CD4-positive, alpha-beta T cell treated with Interleukin-10 for 1 hour (primary cell): ENCODE data around the gene PJA2.
"Not testable (repeated sequence)": the region's sequence is repeated elsewhere in the genome, so short reads cannot be mapped to it uniquely, and the experiment has no call there.

Experiments used
- DNase-seq: peaks from one replicate; pipeline ENCODE4 v3.0.0-alpha.2; 2020

The PJA2 gene

GRCh38 chr5:109409844-109410388, at the start of gene PJA2:
Gene PJA2, minus strand, starts transcription at chr5:109409974. Its CDS starts 26,541 bp downstream, at chr5:109383433.
- peak; percentile 97 for DNase-seq

GRCh38 chr5:109455598-109456096, 45.9 kb upstream of the PJA2 start:
- no peak for DNase-seq

DNA sequence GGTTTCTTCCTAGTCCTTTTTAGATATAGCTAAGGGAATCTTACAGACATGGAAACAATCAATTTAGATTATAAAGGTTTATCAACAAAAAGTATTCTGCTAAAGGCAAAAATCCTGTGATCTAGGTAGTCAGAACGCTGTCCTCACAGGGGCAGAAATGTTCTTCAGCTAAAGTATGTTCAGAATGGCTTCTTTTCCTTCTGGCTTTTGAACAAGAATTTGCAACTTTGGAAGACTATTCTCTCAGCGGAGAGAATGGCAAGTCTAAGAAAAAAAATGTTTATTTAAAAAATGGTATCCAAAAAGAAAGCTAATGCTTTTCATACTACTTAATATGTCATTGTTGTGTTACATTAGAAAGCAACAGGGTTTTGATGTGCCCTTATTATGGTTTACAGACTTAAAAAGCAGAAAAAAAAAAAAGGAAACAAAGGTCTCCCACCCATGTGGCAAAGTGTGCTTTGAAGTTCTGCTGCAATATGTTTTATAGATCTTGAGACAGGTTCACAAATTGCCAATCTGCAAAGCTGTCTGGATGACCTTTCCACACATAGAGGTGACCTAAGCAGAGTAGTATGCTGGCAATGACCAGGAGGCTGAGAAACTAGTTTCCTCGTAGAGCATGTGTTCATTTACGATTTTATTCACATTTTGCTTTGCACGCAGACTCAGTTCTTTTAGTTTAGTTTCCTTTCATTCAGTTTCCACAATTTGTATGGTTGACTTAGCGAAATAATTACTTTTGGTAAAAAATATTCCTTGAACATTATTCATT, 45.1 kb upstream of the PJA2 start:
- DNase-seq = no peak

DNA sequence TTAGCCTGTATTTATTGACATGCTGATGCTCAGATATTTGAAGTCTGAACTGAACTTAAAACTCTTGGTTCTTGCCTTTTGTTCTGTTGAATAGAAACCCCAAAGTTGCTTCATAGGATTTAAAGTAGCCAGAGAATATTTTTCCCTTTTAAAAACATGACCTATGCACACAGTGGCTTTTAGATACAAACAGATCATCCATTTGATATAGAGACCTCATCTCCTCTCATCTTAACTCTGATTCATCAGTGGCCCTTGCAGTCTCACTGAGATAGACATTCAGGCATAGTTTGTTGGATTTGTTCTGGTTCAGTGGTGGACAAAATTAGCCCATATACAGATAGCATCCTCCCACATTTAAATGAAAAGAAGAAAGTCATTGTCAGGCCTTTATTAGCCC, 43.5 kb upstream of the PJA2 start:
- DNase-seq = no peak

GRCh38 chr5:109452661-109453060, 42.9 kb upstream of the PJA2 start:
- DNase-seq = no peak

DNA sequence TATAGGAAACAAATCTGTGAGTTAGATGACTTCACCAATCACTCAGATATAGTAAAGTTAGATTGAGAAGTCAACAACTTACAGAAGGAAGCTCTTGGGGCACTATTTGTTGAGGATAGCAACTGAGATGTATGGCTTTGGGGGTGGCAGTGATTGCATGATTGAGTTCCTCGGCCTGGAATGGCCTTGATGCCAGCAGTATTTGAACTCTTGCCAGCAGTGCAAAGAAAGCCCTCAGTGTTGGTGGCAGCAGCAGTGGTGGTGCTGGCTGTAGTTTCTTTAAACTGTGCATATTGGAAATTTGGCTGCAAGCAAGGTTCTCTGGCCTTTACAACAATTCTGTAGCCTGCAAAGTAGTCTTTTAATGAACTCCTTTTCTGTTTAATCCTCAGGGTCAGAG, 41.4 kb upstream of the PJA2 start:
- DNase-seq = no peak

DNA sequence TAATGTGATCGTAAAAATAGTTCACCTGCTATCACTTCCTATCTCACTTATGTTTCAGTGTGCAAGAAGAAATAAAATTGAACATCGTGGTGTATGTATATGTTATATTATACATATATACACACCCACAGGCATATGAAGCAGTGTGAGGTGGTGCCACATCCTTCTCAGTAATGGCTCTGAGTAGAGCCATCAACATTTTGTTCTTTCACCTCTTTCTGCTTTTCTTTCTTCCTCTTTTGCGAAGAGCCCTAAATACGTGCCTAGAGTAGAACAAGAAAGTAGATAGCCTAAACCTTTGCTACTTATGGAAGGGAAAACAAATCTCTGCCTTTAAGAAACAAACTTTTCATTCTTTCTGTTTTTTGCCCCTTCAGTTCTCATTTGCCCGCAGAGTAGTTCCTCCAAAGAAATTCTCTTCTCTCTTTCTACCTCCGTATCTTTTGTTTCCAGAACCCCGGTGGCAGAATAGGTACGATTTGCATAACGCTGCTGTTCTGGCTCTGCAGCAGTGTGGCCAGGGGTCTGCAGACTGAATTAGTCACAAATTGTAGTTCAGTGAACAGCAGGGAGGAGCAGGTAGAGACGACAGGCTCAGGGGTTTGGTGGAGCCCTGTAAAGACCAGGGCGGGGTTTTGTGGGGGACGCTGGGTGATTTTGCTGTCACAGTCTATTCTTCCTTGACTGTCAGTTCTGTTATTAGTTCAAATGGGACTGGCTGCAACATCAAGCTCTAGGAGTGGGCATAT, 40.5 kb upstream of the PJA2 start:
- no peak for DNase-seq

- no peak for DNase-seq
Measured at GRCh38 chr5:109448838-109449237, 39.1 kb upstream of the PJA2 start.

GRCh38 chr5:109439590-109439989, 29.8 kb upstream of the PJA2 start:
- no peak for DNase-seq

GRCh38 chr5:109426075-109426474, 16.3 kb upstream of the PJA2 start:
- DNase-seq = no peak

DNA sequence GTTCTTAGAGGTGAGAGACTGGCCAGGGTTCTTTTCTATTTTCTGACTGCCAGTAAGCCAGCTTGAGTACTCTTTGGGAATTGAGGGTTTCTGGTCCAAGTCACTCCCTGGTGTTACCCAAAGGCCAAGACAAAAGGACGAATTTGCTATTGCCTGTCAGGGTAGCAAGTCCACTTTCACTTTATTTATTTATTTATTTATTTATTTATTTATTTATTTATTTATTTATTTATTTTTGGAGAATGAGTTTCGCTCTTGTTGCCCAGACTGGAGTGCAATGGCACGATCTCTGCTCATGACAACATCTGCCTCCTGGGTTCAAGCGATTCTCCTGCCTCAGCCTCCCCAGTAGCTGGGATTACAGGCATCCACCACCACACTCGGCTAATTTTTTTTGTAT, 15.7 kb upstream of the PJA2 start:
- DNase-seq = not testable (repeated sequence)

- no peak for DNase-seq
Measured at GRCh38 chr5:109421956-109422355, 12.2 kb upstream of the PJA2 start.

DNA sequence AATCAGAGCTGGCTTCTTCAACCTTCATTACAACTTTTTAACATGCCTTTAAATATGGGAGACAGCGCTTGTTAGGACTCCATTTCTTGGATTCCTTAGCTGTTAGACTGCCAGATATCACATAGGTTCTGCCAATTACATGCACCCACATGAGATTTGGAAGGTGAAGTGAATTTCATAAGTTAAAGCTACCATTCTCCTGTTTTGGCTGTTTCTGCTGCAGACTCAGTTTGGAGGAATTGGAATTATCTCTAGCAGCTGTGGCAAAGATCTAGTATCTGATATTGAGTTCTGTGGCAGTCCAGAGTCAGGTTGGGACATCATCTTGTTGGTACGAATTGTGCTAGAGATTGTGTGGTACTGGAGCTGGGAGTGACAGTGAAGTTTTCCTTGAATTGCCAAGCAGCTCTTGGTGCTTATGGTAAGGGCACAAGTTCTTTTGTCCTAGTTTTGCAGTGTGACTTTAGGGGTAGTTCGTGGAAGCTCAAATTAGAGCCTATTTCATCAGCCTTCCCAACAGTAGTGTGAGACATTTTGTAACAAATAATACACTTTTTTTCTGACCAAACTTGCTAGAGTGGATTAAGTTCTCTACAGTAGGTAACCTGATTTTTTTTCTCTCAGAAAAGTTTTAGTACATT, 9.1 kb upstream of the PJA2 start:
- no peak for DNase-seq

DNA sequence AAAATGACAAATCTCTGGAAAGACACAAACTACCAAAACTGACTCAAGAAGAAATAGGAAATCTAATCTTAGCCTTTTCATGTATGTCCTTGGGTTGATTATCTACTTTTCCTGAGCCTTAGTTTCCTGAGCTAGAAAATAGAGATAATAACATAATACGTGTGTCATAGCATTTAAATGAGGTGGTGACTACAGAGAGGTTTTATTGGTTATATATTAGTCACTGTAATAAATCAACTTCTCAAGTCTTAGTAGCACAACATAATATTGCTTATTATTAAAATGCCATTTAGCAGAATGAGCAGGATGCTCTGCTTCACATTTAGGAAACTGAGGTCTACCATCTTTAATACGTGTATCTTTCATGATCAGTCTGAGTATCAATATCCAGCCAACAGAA, 7.1 kb upstream of the PJA2 start:
- no peak for DNase-seq

GRCh38 chr5:109413921-109414461, 4.2 kb upstream of the PJA2 start:
- DNase-seq = not testable (repeated sequence)

DNA sequence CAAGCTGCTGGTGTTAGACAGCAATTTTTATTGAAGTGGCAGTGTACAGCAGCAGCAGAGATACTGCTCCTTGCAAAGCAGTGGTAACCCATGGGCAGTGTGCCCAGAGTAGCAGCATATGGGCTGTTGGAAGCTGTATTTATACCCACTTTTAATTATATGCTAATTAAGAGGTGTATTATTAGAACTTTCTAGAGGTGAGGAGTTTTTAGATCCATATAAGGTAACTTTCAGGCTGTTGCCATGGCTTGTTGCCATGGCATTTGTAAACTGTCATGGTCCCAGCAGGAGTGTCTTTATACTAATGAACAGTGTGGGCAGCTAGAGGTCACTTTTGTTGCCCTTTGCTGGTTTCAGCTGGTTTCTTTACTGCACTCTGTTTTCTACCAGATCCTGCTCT, 3.7 kb upstream of the PJA2 start:
- DNase-seq = no peak

DNA sequence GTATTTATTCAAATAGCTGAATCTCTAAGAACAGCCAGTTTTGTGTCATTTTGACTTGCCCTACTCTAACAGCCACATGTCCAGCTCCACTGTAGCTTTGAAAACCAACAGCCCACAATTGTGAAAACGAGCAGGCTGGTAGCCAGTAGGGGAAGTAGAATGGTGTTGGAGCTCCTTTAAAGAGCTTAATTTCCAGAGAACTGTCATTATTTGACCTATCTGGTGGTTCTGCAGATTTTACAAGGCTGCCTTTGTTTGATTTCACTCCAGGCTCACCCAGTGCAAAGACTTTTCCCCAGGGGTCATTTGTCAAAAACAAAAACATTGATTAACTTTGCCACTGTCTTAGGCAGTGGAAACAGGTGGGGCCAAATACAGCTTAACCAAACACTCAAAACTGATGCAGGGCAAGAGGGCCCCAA, 3.2 kb upstream of the PJA2 start:
- DNase-seq = no peak

DNA sequence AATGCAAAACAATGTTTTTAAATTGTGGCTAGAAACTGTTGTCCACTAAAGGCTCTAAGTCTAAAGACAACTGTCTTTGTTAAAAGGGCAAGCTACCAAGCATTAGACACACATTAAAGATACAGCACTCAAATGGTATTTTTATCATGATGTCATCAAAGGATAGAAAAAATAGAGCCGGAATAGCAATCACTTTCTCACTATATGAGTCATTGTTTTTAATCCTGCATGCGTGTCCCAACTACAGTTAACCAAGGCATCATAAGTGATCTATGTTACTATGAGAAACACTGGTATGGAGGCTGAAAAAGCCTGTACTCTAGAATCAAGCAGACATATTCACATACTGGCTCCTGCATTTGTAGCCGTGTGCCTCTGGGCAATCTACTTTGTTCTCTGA, 1.9 kb upstream of the PJA2 start:
- peak; percentile 37 for DNase-seq

GRCh38 chr5:109411149-109411514, 1.4 kb upstream of the PJA2 start:
- no peak for DNase-seq

DNA sequence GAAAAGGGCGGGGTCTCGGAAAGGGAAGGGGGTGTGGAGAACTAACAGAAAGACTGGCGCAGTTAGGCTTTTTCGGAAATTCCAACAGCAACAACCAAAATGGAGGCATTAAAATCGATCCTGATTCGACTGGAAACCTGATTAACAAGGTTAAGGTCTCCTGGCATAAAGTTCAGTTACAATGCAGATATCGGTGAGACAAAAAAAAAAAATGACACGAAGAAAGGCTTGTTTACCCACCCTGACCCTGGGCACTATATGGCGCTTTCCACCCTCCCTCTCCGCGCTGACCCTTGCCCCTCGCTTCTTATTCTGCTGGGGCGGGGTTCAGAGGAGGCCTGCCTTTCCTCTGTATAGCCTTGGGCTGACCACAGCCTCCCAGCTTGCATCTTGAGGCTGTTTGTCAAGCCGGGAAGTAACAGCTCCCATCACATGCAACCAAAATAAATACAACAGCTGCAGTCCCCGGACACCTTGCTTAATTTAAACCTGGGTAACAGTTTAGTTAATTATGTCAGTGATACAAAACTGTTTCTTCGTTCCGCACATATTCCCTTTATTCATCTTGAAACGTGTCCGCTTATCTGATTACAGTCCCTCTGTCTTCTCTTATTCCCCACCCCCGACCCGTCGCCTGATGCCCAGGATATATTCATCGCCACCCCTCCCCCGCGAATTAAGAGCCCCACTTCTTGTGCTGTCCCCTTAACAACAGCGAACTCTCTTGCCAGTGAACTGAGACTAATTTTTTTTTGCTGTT, 795 bp upstream of the PJA2 start:
- DNase-seq = peak; percentile 44

DNA sequence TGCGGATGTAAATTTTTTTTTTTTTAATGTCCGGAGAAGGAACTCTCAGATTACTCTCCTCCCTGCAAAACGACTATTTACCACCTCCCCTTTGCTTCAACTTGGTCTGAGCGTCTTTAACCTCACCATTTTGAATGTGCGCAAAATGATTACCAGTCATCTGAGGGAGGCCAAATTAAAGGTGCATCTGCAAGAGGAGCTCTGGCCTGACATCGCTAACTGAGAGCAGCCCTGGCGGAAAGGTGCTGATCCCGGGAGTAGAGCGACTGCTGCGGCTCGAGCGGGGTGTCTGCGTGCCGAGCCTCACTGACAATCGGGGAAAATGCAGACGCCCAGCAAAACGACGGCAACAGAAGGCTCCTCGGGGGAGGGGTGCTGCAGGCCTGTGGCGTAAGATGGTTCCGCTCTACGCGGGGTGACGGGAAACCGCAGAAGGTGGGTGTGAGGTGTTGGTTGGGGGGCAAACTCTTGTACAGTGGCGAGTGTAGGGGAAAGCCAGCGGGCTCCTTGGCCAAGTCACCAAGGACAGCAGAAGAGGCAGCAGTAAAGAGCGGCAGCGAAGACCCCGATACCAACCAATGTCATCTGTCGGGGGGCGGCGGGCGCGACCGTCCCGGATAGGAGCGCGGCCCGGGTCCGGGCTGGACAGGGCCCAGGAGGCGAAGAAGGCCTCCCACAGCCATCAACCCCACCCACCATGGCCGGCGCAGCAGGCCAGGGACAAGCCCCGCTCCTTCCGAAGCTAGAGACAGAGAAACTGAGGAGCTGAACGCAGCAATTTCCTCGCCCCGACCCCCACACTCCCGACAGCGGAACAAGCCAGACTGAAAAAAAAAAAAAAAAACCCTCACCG, 557 bp downstream of the PJA2 start:
- peak; percentile 87 for DNase-seq
